ENCODE results near the gene AGRP. TPM values are rescaled to one million over a fixed set of nuclear protein-coding genes. Genes with fewer than 3 reads are reported as not detected.

Gene AGRP
- total RNA-seq, 1 experiment from 2014 or later, result not detected

GRCh38 chr16:67517155-67517445 is 33.8 kb upstream of the AGRP start:
- no peaks in the 10 kb centered on the region for H3K9me3 ChIP-seq
- no peaks in the 10 kb centered on the region for H3K27me3 ChIP-seq (replicated peaks; ENCODE audit: control insufficient read depth, insufficient read depth, low read length)
- intact Hi-C loops (cut with micrococcal nuclease; ENCODE audit: unreplicated experiment), result no loop called here
- 0 out of 2 replicates have a peak, but pooled peaks cover 4% of the 10 kb centered on the region for H3K4me1 ChIP-seq
- Mint-ChIP-seq H3K4me3 (ENCODE audit: unreplicated experiment) (no peak overlapping the region), H3K36me3 (ENCODE audit: insufficient read depth, unreplicated experiment) (peaks cover 5% of the 10 kb centered on the region), H3K27ac (ENCODE audit: unreplicated experiment) (no peak overlapping the region), H3K4me1 (ENCODE audit: low read depth, unreplicated experiment) (peaks cover 15% of the 10 kb centered on the region), H3K27me3 (ENCODE audit: insufficient read depth, unreplicated experiment) (no peaks in the 10 kb centered on the region), H3K9me3 (ENCODE audit: unreplicated experiment) (no peaks in the 10 kb centered on the region)
- POLR2A ChIA-PET, result no interaction called here
- BruUV-seq (replicated peaks), result no TSS peak
- no peak for DNase-seq
- TF ChIP-seq, protein P1, sequence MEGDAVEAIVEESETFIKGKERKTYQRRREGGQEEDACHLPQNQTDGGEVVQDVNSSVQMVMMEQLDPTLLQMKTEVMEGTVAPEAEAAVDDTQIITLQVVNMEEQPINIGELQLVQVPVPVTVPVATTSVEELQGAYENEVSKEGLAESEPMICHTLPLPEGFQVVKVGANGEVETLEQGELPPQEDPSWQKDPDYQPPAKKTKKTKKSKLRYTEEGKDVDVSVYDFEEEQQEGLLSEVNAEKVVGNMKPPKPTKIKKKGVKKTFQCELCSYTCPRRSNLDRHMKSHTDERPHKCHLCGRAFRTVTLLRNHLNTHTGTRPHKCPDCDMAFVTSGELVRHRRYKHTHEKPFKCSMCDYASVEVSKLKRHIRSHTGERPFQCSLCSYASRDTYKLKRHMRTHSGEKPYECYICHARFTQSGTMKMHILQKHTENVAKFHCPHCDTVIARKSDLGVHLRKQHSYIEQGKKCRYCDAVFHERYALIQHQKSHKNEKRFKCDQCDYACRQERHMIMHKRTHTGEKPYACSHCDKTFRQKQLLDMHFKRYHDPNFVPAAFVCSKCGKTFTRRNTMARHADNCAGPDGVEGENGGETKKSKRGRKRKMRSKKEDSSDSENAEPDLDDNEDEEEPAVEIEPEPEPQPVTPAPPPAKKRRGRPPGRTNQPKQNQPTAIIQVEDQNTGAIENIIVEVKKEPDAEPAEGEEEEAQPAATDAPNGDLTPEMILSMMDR (IDR thresholded peaks at IDR 0.05; ENCODE audit: insufficient read depth in 1 of 2, low read depth in 1 of 2, low read length in 1 of 2, severe bottlenecking in 1 of 2, unreplicated experiment in 1 of 2), result no peak
- H3K36me3 ChIP-seq (ENCODE audit: control insufficient read depth, insufficient read depth, low read length), result no peaks in the 10 kb centered on the region
- CTCF ChIA-PET, result interaction anchor here (0.6 to 0.7 kb wide), 6 partner anchors 18 to 371 kb away, joined by 3 to 7 read pairs (median 3); no protein-coding TSS in a partner anchor
- H3K4me3 ChIP-seq (ENCODE audit: low read depth, low read length), result no peak overlapping the region

- no TSS peak for BruUV-seq (replicated peaks)
- Mint-ChIP-seq H3K4me3 (ENCODE audit: unreplicated experiment) (no peak overlapping the region), H3K4me1 (ENCODE audit: low read depth, unreplicated experiment) (peaks cover 15% of the 10 kb centered on the region), H3K27ac (ENCODE audit: unreplicated experiment) (no peak overlapping the region), H3K9me3 (ENCODE audit: unreplicated experiment) (no peaks in the 10 kb centered on the region), H3K36me3 (ENCODE audit: insufficient read depth, unreplicated experiment) (peaks cover 4% of the 10 kb centered on the region), H3K27me3 (ENCODE audit: insufficient read depth, unreplicated experiment) (no peaks in the 10 kb centered on the region)
- H3K9me3 ChIP-seq, result no peaks in the 10 kb centered on the region
- H3K4me3 ChIP-seq (ENCODE audit: low read depth, low read length), result no peak overlapping the region
- 0 out of 2 replicates have a peak, but pooled peaks cover under 1% of the 10 kb centered on the region for H3K4me1 ChIP-seq
- intact Hi-C loops (cut with micrococcal nuclease; ENCODE audit: unreplicated experiment), result no loop called here
- H3K27me3 ChIP-seq (replicated peaks; ENCODE audit: control insufficient read depth, insufficient read depth, low read length), result no peaks in the 10 kb centered on the region
- TF ChIP-seq, protein P1 (IDR thresholded peaks at IDR 0.05; ENCODE audit: insufficient read depth in 1 of 2, low read depth in 1 of 2, low read length in 1 of 2, severe bottlenecking in 1 of 2, unreplicated experiment in 1 of 2), result no peak
- H3K36me3 ChIP-seq (ENCODE audit: control insufficient read depth, insufficient read depth, low read length), result no peaks in the 10 kb centered on the region
- no peak for DNase-seq
- ChIA-PET POLR2A (no interaction called here), CTCF (interaction anchor here (0.6 to 1.1 kb wide), 7 partner anchors 19 to 371 kb away, joined by 3 to 7 read pairs (median 3); partner anchors contain the start of gene ATP6V0D1)
Measured at GRCh38 chr16:67516296-67517154, 33.2 kb upstream of the AGRP start.

DNA sequence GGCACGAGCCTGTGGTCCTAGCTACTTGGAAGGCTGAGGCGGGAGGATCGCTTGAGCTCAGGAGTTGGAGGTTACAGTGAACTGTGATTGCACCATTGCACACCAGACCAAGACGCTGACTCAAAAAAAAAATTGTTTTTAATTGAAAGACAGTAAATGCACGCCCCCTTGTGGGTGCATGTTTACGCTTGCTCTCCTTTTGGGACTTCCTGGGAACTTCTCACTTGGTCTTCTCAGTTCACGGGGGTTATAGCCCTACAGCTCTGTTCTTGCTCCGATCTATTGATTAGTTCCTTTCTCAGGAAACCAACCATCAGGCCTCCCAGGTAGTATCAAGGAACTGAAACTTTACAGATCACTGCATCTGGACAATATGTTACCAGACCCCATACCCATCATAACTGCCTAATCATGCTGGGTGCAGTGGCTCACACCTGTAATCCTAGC is 31.1 kb upstream of the AGRP start:
- no peaks in the 10 kb centered on the region for H3K36me3 Mint-ChIP-seq (ENCODE audit: insufficient read depth, unreplicated experiment)
- H3K27ac Mint-ChIP-seq (ENCODE audit: unreplicated experiment), result peak overlapping the region; percentile 34
- no peaks in the 10 kb centered on the region for H3K36me3 ChIP-seq (ENCODE audit: control insufficient read depth, insufficient read depth, low read length)
- POLR2A ChIA-PET, result interaction anchor here (0.7 to 1.3 kb wide), 2 partner anchors 34 to 141 kb away, joined by 3 to 4 read pairs; partner anchors contain the start of gene ATP6V0D1
- DNase-seq, result peak; percentile 84 to 87
- H3K9me3 ChIP-seq, result no peaks in the 10 kb centered on the region
- BruUV-seq (replicated peaks), result no TSS peak
- TF ChIP-seq, protein P1 (IDR thresholded peaks at IDR 0.05; ENCODE audit: insufficient read depth in 1 of 2, low read depth in 1 of 2, low read length in 1 of 2, severe bottlenecking in 1 of 2, unreplicated experiment in 1 of 2), result peak; percentile 79 to 90
- intact Hi-C loops (cut with micrococcal nuclease; ENCODE audit: unreplicated experiment), result loop anchor here (1.0 kb wide), 2 partner anchors 20 to 33 kb away; partner anchors contain the start of gene ATP6V0D1
- no peak overlapping the region for H3K4me3 Mint-ChIP-seq (ENCODE audit: unreplicated experiment)
- H3K4me1 ChIP-seq, result no peaks in the 10 kb centered on the region
- CTCF ChIA-PET, result interaction anchor here (0.6 to 2.2 kb wide), 23 partner anchors 10 to 560 kb away, joined by 3 to 49 read pairs (median 4); partner anchors contain the start of genes ACD, ATP6V0D1, C16orf86 and CTCF
- no peaks in the 10 kb centered on the region for H3K27me3 Mint-ChIP-seq (ENCODE audit: insufficient read depth, unreplicated experiment)
- H3K9me3 Mint-ChIP-seq (ENCODE audit: unreplicated experiment), result no peaks in the 10 kb centered on the region
- no peak overlapping the region for H3K4me3 ChIP-seq (ENCODE audit: low read depth, low read length)
- peaks cover 6% of the 10 kb centered on the region for H3K4me1 Mint-ChIP-seq (ENCODE audit: low read depth, unreplicated experiment)
- no peaks in the 10 kb centered on the region for H3K27me3 ChIP-seq (replicated peaks; ENCODE audit: control insufficient read depth, insufficient read depth, low read length)

Measured in Caco-2 (cell line).